ENCODE data around the gene VWA5B2.

VWA5B2 gene

GRCh38 chr3:184233127-184233843, 3.9 kb downstream of the VWA5B2 start:
- no peak for TF ChIP-seq CTCF (IDR thresholded peaks at IDR 0.05; ENCODE audit: low read depth, low read length, missing control alignments)
- Histone ChIP-seq H3K4me3 (ENCODE audit: low read depth, low read length) (no peak overlapping the region), H3K27ac (no peak overlapping the region), H3K36me3 (replicated peaks) (no peaks in the 10 kb centered on the region), H3K27me3 (replicated peaks) (peaks cover 44% of the 10 kb centered on the region)
- in situ Hi-C loops (cut with HindIII; ENCODE audit: low pct_ligation_motif_present, low sequenced_read_pairs) = no loop called here
- no peak for DNase-seq

GRCh38 chr3:184234224-184234623, 4.8 kb downstream of the VWA5B2 start:
- DNase-seq = peak; percentile 69
- no peak for TF ChIP-seq CTCF (IDR thresholded peaks at IDR 0.05; ENCODE audit: low read depth, low read length, missing control alignments)
- Histone ChIP-seq H3K4me3 (ENCODE audit: low read depth, low read length) (no peak overlapping the region), H3K27me3 (replicated peaks) (peaks cover 36% of the 10 kb centered on the region), H3K36me3 (replicated peaks) (no peaks in the 10 kb centered on the region), H3K27ac (no peak overlapping the region)
- in situ Hi-C loops (cut with HindIII; ENCODE audit: low pct_ligation_motif_present, low sequenced_read_pairs) = no loop called here

- H3K27ac ChIP-seq = no peak overlapping the region
- H3K27me3 ChIP-seq (replicated peaks) = peaks cover 30% of the 10 kb centered on the region
- DNase-seq = no peak
- in situ Hi-C loops (cut with HindIII; ENCODE audit: low pct_ligation_motif_present, low sequenced_read_pairs) = no loop called here
- no peak for TF ChIP-seq CTCF (IDR thresholded peaks at IDR 0.05; ENCODE audit: low read depth, low read length, missing control alignments)
- H3K36me3 ChIP-seq (replicated peaks) = no peaks in the 10 kb centered on the region
- no peak overlapping the region for H3K4me3 ChIP-seq (ENCODE audit: low read depth, low read length)
These were observed 5.4 kb downstream of the VWA5B2 start for GRCh38 chr3:184234671-184235380.

- no peak for TF ChIP-seq CTCF (IDR thresholded peaks at IDR 0.05; ENCODE audit: low read depth, low read length, missing control alignments)
- Histone ChIP-seq H3K36me3 (replicated peaks) (no peaks in the 10 kb centered on the region), H3K27me3 (replicated peaks) (peaks cover 23% of the 10 kb centered on the region), H3K4me3 (ENCODE audit: low read depth, low read length) (no peak overlapping the region), H3K27ac (no peak overlapping the region)
- in situ Hi-C loops (cut with HindIII; ENCODE audit: low pct_ligation_motif_present, low sequenced_read_pairs) = no loop called here
- no peak for DNase-seq
These were observed 6.1 kb downstream of the VWA5B2 start for GRCh38 chr3:184235381-184236032.

- in situ Hi-C loops (cut with HindIII; ENCODE audit: low pct_ligation_motif_present, low sequenced_read_pairs) = no loop called here
- Histone ChIP-seq H3K27me3 (replicated peaks) (peaks cover 18% of the 10 kb centered on the region), H3K36me3 (replicated peaks) (no peaks in the 10 kb centered on the region), H3K27ac (no peak overlapping the region), H3K4me3 (ENCODE audit: low read depth, low read length) (no peak overlapping the region)
- TF ChIP-seq CTCF (IDR thresholded peaks at IDR 0.05; ENCODE audit: low read depth, low read length, missing control alignments) = no peak
- DNase-seq = no peak
These were observed 6.6 kb downstream of the VWA5B2 start for GRCh38 chr3:184236033-184236410.
